GM13977 (cell line): ENCODE results near the gene CENPV.

ENCODE experiments used
- DNase-seq: peaks from one replicate; pipeline ENCODE4 v3.0.0; 2012; ENCODE audit warnings: low spot score
- in situ Hi-C: fragments of 300-500 bp; cut with MboI; formaldehyde crosslinking; loops from one replicate; pipeline ENCODE4 v1.12.0; 2022; ENCODE audit warnings: low sequenced_read_pairs, low pct_unique_long_range_greater_than_20kb, mixed read lengths, inconsistent platforms; ENCODE audit not compliant: unreplicated experiment
- TF ChIP-seq, protein P1 (sequence below): IDR thresholded peaks from 2 replicates; pipeline ENCODE4 v1.5.1; 2012; ENCODE audit warnings: mild to moderate bottlenecking, control low read depth; ENCODE audit not compliant: insufficient read depth; ENCODE audit errors: extremely low read depth, missing control alignments

CENPV gene

GRCh38 chr17:16383772-16384287 is 30.6 kb upstream of the CENPV start:
- TF ChIP-seq, protein P1, sequence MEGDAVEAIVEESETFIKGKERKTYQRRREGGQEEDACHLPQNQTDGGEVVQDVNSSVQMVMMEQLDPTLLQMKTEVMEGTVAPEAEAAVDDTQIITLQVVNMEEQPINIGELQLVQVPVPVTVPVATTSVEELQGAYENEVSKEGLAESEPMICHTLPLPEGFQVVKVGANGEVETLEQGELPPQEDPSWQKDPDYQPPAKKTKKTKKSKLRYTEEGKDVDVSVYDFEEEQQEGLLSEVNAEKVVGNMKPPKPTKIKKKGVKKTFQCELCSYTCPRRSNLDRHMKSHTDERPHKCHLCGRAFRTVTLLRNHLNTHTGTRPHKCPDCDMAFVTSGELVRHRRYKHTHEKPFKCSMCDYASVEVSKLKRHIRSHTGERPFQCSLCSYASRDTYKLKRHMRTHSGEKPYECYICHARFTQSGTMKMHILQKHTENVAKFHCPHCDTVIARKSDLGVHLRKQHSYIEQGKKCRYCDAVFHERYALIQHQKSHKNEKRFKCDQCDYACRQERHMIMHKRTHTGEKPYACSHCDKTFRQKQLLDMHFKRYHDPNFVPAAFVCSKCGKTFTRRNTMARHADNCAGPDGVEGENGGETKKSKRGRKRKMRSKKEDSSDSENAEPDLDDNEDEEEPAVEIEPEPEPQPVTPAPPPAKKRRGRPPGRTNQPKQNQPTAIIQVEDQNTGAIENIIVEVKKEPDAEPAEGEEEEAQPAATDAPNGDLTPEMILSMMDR: no peak
- in situ Hi-C loops: no loop called here
- DNase-seq: no peak

GRCh38 chr17:16383216-16383615 is 29.9 kb upstream of the CENPV start:
- in situ Hi-C loops: no loop called here
- no peak for DNase-seq
- TF ChIP-seq, protein P1: no peak

GRCh38 chr17:16381496-16381820 is 28.2 kb upstream of the CENPV start:
- in situ Hi-C loops: no loop called here
- peak; percentile 19 for DNase-seq
- TF ChIP-seq, protein P1: no peak

DNA sequence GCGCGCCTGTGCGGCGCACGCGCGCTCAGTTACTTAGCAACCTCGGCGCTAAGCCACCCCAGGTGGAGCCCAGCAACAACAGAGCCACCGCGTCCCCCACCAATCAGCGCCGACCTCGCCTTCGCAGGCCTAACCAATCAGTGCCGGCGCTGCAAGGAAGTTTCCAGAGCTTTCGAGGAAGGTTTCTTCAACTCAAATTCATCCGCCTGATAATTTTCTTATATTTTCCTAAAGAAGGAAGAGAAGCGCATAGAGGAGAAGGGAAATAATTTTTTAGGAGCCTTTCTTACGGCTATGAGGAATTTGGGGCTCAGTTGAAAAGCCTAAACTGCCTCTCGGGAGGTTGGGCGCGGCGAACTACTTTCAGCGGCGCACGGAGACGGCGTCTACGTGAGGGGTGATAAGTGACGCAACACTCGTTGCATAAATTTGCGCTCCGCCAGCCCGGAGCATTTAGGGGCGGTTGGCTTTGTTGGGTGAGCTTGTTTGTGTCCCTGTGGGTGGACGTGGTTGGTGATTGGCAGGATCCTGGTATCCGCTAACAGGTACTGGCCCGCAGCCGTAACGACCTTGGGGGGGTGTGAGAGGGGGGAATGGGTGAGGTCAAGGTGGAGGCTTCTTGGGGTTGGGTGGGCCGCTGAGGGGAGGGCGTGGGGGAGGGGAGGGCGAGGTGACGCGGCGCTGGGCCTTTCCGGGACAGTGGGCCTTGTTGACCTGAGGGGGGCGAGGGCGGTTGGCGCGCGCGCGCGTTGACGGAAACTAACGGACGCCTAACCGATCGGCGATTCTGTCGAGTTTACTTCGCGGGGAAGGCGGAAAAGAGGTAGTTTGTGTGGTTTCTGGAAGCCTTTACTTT is 27.6 kb upstream of the CENPV start, which contains the start of gene UBB:
Gene UBB (plus strand): TSS at position 452 of the 856 bp plus-strand sequence. CDS start 817 bp downstream, outside the sequence.
- DNase-seq: peak; percentile 94
- in situ Hi-C loops: no loop called here
- TF ChIP-seq, protein P1: peak; percentile 25

GRCh38 chr17:16379654-16380053 is 26.4 kb upstream of the CENPV start:
- DNase-seq: no peak
- TF ChIP-seq, protein P1: no peak
- in situ Hi-C loops: no loop called here

DNA sequence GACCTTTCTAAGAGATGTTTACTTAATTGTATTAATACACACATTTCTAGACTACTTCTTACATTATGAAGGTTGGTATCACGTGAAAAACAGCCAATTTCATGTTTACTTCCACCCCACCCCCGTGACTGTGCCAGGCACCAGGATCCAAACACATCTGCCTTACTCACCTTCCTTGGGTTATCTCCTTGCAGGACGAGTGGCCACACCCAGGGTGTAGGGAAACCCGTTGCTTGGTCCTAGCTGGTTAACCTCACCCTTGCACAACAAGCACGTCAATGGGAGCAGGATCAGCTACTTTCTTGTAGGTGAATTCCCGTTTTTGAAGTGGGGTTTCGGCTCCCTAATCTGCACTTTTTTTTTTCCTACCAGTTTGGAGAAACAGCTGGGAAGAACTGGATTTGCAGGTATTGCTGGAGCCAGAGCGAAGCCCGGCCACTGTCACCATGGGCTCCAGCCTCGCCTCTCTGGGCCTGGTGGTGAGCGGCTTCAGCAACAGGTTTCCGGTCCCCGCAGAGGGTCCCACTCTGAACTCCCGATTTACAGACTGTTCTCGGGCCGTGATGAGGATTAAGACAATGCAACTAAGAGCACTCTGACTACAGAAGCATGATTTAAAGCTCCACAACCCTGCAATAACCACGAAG is 25.5 kb upstream of the CENPV start:
- TF ChIP-seq, protein P1: no peak
- no peak for DNase-seq
- in situ Hi-C loops: no loop called here
